Fibroblast of the aortic adventitia (primary cell): Measurements from ENCODE around the gene MKNK2. TPM values are rescaled to one million over a fixed set of nuclear protein-coding genes. Genes with fewer than 3 reads are reported as not detected.
A peak's percentile ranks its signal among the peaks of the same experiment; 100 is the strongest.

Experiments used
- DNase-seq: peaks from one replicate; pipeline ENCODE4 v3.0.0-alpha.2; 2010; ENCODE audit warnings: low read depth
- H3K4me3 ChIP-seq: 2 replicates; pipeline ENCODE4 v1.5.1; 2011; ENCODE audit warnings: low read depth, mild to moderate bottlenecking, control low read depth, low read length, moderate library complexity
- CTCF ChIP-seq: IDR thresholded peaks from 2 replicates; pipeline ENCODE4 v1.5.1; 2011; ENCODE audit warnings: mild to moderate bottlenecking, low read length, control low read depth, inconsistent platforms; ENCODE audit not compliant: insufficient read depth
- total RNA-seq: library from RNA; depleted of rRNA; stranded (reverse); fragments of >200 nt; gene quantifications from 2 replicates; pipeline ENCODE4 v1.2.3, GENCODE V29; 2012; ENCODE audit warnings: low replicate concordance

MKNK2 gene
- total RNA-seq, 1 donor, result 84.3 TPM

DNA sequence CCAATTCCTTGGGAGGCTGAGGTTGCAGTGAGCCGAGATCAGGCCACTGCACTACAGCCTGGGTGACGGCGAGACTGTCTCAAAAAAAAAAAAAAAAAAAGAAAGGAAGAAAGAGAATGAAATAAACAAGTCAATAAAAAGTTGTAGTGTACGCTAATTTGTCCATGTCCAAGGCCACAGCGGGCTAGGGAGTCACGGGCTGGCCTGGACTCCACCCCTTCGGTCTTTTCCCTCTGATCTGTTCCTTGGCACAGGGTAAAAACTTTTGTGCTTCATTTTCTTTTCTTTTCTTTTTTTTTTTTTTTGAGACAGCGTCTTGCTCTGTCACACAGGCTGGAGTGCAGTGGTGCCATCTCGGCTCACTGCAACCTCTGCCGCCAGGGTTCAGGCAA is 19.4 kb upstream of the MKNK2 start:
- no peak for TF ChIP-seq CTCF
- DNase-seq, result no peak
- H3K4me3 ChIP-seq, result no peak overlapping the region

GRCh38 chr19:2064788-2065524 is 13.9 kb upstream of the MKNK2 start:
- DNase-seq, result peak; percentile 38

GRCh38 chr19:2064395-2064787 is 13.3 kb upstream of the MKNK2 start:
- DNase-seq, result no peak
- TF ChIP-seq CTCF, result no peak
- no peak overlapping the region for H3K4me3 ChIP-seq

More at GRCh38 chr19:2064788-2065524, 13.9 kb upstream of the MKNK2 start:
- H3K4me3 ChIP-seq, result no peak overlapping the region
- TF ChIP-seq CTCF, result peak; percentile 11

- H3K4me3 ChIP-seq, result no peak overlapping the region
- TF ChIP-seq CTCF, result no peak
- DNase-seq, result no peak
These were observed 12.8 kb upstream of the MKNK2 start for GRCh38 chr19:2063824-2064223.

DNA sequence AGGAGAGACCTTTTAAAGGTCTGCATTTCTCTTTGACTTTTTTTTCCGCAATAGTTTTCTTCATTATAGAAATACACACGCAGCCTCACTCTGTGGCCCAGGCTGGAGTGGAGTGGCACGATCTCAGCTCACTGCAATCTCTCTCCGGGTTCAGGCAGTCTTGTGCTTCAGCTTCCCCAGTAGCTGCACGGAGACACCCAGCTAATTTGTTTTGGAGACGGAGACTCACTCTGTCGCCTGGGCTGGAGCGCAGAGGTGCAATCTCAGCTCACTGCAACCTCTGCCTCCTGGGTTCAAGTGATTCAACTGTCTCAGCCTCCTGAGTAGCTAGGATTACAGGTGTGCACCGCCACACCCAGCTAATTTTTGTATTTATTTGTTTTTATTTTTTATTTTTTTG is 11.7 kb upstream of the MKNK2 start:
- H3K4me3 ChIP-seq, result no peak overlapping the region
- DNase-seq, result no peak
- TF ChIP-seq CTCF, result no peak

GRCh38 chr19:2062389-2062729 is 11.3 kb upstream of the MKNK2 start:
- H3K4me3 ChIP-seq, result peak overlapping the region; percentile 73
- no peak for TF ChIP-seq CTCF
- DNase-seq, result no peak
